ENCODE data around the gene RAD51B.

Gene RAD51B

GRCh38 chr14:68414121-68414520 is 594.5 kb downstream of the RAD51B start:
- H3K4me3 ChIP-seq (replicated peaks; ENCODE audit: insufficient read depth, low read length), result no peak overlapping the region
- no peak overlapping the region for H3K27ac ChIP-seq (replicated peaks)
- TF ChIP-seq POLR2AphosphoS5 (IDR thresholded peaks at IDR 0.05; ENCODE audit: low read depth) (no peak), CTCF (IDR thresholded peaks at IDR 0.05; ENCODE audit: insufficient read depth, low read length) (no peak), SPI1 (IDR thresholded peaks at IDR 0.05; ENCODE audit: borderline replicate concordance, low read depth) (no peak)
- H3K27me3 ChIP-seq (ENCODE audit: insufficient read depth, poor library complexity, severe bottlenecking), result no peaks in the 10 kb centered on the region
- no peak for DNase-seq (ENCODE audit: low read depth in 1 of 2, low spot score in 1 of 2)

GRCh38 chr14:68416171-68416570 is 596.6 kb downstream of the RAD51B start:
- Histone ChIP-seq H3K4me3 (replicated peaks; ENCODE audit: insufficient read depth, low read length) (no peak overlapping the region), H3K27me3 (ENCODE audit: insufficient read depth, poor library complexity, severe bottlenecking) (no peaks in the 10 kb centered on the region), H3K27ac (replicated peaks) (no peak overlapping the region)
- TF ChIP-seq POLR2AphosphoS5 (IDR thresholded peaks at IDR 0.05; ENCODE audit: low read depth) (no peak), REST (IDR thresholded peaks at IDR 0.05; ENCODE audit: insufficient replicate concordance, low read depth) (no peak), GABPA (IDR thresholded peaks at IDR 0.05; ENCODE audit: low read depth) (no peak), SPI1 (IDR thresholded peaks at IDR 0.05; ENCODE audit: borderline replicate concordance, low read depth) (no peak), CTCF (IDR thresholded peaks at IDR 0.05; ENCODE audit: insufficient read depth, low read length) (no peak)
- no peak for DNase-seq (ENCODE audit: low read depth in 1 of 2, low spot score in 1 of 2)

- TF ChIP-seq REST (IDR thresholded peaks at IDR 0.05; ENCODE audit: insufficient replicate concordance, low read depth) (no peak), CTCF (IDR thresholded peaks at IDR 0.05; ENCODE audit: insufficient read depth, low read length) (no peak), GABPA (IDR thresholded peaks at IDR 0.05; ENCODE audit: low read depth) (no peak)
- DNase-seq (ENCODE audit: low read depth in 1 of 2, low spot score in 1 of 2), result no peak
- no peaks in the 10 kb centered on the region for H3K27me3 ChIP-seq (ENCODE audit: insufficient read depth, poor library complexity, severe bottlenecking)
- H3K4me3 ChIP-seq (replicated peaks; ENCODE audit: insufficient read depth, low read length), result no peak overlapping the region
- H3K27ac ChIP-seq (replicated peaks), result no peak overlapping the region
Observed at GRCh38 chr14:68417009-68417650, 597.6 kb downstream of the RAD51B start.

Data from HL-60 (cell line).